ENCODE results near the gene STAP1.
A peak's percentile ranks its signal among the peaks of the same experiment; 100 is the strongest.
"Not testable (repeated sequence)": the region's sequence is repeated elsewhere in the genome, so short reads cannot be mapped to it uniquely, and the experiment has no call there.

STAP1 gene, protein sequence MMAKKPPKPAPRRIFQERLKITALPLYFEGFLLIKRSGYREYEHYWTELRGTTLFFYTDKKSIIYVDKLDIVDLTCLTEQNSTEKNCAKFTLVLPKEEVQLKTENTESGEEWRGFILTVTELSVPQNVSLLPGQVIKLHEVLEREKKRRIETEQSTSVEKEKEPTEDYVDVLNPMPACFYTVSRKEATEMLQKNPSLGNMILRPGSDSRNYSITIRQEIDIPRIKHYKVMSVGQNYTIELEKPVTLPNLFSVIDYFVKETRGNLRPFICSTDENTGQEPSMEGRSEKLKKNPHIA

DNA sequence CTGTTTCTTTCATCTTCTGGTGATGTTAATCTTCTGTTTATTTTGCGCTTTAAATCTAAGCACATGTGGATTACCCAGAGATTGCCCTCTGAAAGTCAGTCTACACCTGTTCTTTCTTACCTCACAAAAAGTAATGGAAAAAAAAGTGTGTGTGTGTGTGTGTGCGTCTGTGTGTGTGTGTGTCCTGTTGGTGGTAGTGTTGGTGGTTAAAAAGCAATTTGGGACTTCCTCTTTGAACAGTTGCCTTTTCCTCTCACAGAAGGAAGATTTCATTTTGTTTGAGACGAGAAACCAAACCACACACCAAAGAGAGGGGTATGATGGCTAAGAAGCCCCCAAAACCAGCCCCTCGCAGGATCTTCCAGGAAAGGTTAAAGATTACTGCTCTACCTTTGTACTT lies at the start of gene STAP1:
Gene STAP1 (plus strand): TSS at position 235 of the 400 bp plus-strand sequence. CDS start 83 bp downstream, at position 318.
- no peak for DNase-seq

DNA sequence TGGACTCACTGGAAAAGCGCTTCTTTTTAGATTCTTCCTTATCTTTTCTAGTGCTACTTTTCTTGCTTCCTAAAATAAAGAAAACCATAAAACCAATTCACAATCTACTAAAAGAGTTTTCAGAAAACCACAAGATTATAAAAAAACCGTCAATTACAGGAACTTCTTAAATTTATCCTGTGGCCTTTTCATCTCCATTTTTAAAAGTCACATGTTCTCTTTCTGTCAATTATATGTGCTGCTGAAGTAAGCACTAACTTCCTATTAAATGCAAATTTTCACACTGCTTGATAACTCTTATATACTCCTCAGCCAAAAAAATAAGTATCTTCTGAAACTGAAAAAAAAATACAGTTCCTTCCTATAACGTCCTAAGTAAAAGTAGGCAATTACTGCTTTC lies 46.0 kb upstream of the STAP1 start:
- no peak for DNase-seq

DNA sequence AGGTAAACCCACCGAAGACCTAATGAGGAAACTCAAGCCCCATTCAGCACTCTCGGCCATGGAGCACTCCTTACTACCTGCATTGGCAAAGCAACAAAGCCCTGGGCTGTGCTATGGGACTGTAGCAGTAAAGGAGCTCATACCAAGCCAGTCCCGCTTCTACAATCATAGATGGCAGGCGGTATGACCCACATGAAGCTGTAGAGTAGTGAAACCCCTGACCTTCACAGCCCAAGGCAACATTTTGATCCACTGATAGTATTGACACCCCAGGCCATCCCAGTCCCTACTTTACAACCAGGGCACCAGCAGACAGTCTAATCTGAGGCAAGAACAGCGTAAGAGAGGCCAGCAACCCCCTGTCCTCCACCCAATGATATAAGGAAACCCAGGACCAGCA lies 38.4 kb upstream of the STAP1 start:
- DNase-seq: no peak

DNA sequence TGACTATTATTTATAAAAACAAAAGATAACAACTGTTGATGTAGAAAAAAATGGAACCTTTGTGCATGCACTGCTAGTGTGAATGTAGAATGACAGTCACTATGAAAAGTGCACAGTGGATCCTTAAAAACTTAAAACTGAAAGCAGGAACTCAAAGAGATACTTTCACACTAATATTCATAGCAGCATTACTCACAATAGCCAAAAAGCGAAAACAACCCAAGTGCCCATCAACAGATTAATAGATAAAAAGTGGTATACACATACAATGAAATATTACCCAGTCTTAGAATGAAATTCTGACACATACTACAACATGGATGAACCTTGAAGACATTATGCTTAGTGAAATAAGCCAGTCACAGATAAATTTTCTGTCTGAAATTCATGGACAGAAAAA lies 37.0 kb upstream of the STAP1 start:
- DNase-seq: no peak

DNA sequence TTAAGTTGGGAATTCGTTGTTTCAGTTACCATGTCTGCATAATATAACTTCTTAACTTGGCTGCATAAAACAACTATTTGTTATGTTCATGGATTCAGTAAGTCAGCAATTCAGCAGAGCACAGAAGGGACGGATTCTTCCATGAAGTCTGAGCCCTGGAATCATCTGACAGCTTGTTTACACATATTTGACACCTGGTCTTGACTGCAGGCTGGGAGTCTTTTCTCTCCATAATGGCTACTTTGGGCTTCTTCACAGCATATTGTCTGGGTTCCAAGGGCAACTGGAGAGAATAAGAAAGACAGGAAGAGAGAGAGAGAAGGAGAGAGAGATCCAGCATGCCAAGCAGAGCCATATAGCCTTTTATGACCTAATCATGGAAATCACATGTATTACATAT lies 36.3 kb upstream of the STAP1 start:
- no peak for DNase-seq

DNA sequence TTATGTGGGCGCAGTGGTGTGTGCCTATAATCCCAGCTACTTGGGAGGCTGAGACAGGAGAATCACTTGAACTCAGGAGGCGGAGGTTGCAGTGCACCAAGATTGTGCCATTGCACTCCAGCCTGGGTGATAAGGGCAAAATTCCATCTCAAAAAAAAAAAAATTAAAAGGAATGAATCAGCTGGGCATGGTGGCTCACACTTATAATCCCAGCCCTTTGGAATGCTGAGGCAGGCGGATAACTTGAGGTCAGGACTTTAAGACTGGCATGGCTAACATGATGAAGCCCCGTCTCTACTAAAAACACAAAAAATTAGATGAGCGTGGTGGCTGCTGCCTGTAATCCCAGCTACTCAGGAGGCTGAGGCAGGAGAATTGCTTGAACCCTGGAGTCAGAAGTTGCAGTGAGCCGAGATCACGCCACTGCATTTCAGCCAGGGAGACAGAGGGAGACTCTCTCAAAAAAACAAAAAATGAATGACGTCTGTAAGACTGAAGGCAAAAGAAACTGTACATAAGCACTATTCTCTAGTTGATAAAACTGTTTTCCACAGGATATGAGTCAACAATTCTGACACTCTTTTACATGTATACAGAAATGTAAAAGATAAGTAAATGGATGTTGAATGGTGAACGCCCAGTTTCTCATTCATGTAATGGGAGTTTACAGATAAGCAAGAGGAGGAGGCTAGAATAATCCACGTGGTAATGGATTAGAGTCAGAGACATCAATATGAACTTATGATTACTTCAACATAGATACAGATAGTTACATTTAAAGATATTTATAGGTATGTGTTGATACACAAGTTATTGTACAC lies 35.5 kb upstream of the STAP1 start:
- peak in 1 of 2 experiments; percentile 32 for DNase-seq

DNA sequence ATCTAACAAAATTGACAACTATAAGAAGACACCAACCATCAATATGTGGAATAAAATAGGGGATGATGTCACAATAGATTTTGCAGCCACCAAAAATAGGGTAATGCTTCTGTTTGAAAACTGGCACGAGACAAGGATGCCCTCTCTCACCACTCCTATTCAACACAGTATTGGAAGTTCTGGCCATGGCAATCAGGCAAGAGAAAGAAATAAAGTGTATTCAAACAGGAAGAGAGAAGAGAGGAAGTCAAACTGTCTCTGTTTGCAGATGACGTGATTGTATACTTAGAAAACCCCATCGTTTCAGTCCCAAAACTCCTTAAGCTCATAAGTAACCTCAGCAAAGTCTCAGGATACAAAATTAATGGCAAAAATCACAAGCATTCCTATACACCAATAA lies 34.4 kb upstream of the STAP1 start:
- not testable (repeated sequence) for DNase-seq

DNA sequence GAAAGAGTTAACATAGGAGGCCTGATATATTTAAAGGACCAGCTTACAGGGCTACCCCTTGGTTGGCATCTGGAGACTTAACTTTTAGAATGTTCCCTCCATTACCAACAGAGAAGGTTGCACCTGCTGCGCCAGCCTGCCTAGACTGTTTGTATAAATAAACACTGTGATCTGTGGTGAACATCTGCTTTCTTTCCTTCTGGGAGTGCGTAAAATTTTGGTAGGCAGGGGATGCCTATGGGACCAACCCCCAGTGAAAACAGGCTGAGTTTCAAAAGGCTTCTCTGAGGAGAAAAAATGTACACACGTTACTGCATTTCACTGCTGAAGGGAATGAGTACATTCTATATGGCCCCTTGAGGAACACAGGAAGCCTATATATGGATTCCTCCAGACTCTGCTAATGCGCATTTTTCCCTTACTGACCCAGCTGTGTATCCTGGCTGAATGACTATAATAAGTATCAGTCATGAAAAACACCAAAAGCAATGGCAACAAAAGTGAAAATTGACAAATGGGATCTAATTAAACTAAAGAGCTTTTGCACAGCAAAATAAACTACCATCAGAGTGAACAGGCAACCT lies 27.1 kb upstream of the STAP1 start:
- DNase-seq: no peak

DNA sequence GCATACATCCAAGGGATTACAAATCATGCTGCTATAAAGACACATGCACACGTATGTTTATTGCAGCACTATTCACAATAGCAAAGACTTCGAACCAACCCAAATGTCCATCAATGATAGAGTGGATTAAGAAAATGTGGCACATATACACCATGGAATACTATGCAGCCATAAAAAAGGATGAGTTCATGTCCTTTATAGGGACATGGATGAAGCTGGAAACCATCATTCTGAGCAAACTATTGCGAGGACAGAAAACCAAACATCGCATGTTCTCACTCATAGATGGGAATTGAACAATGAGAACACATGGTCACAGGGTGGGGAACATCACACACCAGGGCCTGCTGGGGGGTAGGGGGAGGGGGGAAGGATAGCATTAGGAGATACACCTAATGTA lies 26.1 kb upstream of the STAP1 start:
- not testable (repeated sequence) for DNase-seq

DNA sequence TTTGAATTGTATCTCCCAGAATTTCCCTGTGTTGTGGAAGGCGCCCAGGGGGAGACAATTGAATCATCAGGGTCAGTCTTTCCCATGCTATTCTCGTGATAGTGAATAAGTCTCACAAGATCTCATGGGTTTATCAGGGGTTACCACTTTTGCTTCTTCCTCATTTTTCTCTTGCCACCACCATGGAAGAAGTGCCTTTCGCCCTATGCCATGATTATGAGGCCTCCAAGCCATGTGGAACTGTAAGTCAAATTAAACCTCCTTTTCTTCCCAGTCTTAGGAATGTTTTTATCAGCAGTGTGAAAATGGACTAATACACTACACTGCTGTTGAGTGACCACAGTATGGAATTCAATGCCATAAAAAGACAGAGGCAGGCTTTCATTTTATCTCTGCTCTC lies 25.4 kb upstream of the STAP1 start:
- no peak for DNase-seq

DNA sequence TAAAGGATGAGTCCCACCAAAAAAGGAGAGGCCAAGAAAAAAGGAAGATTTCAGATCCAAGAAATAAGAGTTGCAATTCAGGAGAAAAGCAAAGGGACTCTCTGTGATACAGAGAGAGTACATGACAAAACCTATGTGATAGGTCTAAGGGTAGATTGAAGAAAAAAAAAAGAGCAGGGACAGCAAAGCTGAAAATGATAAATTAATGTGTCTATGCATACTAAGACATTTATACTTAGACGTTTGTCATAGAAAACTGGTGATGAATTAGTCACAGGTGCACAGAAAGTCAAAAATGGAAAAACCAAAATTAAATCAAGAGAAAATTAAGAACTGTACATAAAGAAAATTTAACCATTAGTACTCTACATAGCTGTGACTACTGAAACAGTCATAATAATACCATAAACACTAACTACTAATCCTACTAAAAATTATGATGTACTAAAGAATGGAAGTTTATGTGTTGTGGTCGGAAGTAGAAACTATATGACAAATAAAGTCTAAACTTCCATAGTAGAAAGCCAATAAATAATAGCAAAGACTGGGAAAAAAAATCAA lies 23.2 kb upstream of the STAP1 start:
- no peak for DNase-seq

DNA sequence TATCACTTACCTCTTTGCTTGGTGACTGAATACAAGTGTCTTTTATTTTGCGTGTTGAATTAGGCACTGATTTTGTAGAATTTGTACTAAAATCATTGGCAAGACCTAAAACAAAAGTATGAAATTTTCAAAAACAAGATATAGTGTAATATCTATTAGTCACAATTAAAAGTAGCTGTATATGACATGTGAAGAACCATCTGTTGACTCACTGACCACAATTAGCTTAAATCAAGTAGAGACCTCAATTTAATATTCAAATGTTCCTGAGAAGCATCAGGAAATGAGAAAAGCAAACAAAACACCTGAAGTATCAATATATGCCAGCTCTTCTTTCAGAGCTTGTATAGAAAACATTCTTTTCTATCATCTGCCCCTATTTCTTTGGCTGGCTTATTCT lies 18.7 kb upstream of the STAP1 start:
- DNase-seq: no peak

DNA sequence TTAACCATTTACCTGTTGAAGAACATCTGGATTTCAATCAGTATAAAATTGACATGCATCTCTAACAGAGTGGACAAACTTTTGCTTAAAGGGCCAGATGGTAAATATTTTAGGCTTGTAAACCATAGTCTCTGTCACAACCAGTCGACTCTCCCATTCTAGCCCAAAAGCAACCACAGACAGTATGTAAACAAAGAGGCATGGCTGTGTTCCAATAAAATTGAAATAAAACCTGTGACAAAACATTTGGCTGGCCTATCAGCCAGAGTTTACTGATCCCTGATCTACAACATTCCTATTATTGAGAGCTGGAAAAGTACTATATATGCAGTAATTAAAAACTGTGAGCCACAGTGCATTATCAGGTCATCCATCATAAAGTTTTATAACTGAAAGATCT lies 16.5 kb upstream of the STAP1 start:
- no peak for DNase-seq

DNA sequence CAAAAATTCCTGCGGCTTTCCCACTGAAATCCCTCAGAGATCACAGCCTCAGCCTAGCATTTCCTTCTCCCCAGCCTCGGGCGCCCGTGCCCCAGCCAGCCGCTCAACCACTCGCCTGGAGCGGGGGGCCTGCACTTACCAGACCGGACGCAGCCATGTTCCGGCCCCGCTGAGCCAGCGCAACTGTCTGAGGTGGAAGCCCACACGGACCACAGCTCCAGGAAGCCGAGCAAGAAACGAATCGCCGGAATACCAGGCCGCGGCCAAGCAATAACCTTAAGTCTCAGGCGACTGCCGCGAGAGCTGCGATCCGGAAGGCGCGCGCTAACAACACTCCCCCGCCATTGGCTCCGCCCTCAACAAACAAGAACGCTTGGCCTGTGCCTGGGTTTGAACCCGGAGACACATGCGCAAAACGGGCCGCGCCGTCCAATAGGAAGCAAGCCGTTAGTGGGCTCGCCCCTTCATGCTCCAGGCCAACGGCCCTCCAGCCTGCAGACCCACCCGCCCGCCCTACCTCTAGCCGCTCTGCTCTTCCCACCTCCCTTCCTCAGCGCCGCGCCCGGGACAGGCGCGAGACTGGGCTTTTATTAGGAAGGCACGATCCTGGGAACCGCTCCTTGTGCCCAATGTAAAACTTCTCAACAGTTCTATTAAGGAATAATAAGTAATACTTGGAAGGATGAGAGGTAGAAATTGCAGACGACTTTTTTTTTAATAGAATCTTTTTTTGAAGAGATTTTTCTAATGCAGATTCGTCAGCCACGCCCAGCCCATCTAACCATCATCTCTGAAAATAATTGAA lies 13.1 kb upstream of the STAP1 start, which contains the start of gene CENPC:
Gene CENPC (minus strand): TSS at position 305 of the 805 bp plus-strand sequence. CDS start 148 bp downstream, at position 157.
- DNase-seq: peak; percentile 94 to 95

DNA sequence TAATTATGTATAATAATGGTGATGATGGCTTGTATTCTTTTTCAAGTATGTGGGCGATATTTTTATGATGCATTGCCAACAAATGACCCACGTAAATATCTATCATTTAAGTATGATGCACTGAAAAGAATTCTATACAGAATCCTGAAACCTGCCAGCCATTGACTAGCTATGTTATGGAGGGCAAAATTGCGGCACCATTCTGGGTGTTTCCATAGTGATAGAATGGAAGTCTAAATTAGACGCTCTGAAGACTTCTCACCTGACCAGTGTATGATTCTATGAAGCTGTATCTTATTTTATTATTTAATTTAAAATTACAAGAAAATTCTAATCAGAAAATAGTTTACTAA lies 12.5 kb upstream of the STAP1 start:
- DNase-seq: no peak

DNA sequence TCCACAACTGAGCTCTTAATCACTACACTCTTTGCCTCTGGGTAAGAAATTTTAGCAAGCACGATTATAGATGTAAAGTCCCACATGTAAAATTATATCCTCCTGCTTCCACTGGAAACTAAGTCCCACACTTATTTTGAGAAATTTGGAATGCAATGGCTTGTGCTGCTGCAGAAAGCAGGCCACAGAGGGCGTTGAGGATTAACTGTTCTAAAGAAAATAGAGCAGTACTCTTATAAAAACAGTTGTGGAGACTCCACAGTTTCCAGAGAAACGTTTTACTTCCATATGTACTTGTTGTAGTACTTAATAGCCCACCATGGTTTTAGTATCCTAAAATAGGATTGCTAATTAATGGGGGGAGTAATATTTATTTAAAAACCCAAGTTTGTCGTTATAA lies 11.6 kb upstream of the STAP1 start:
- DNase-seq: no peak

DNA sequence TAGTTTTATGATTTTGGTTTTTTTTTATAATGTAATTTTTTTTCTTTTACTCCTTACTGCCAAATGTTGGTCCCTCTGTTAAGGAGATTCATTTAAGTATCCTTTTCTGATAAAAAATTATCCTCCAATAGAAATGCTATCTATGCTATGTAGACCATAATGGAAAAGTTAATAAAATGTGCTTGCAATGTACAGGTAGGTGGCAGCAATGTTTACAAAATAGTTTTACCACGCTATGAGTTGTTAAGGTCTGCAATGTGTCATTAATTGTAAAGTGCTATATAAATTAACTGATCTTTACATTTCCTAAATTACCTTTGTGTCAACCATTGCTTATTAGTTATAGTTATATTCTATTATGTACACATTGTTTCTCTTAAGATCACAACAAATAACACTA lies 9.4 kb upstream of the STAP1 start:
- DNase-seq: no peak

DNA sequence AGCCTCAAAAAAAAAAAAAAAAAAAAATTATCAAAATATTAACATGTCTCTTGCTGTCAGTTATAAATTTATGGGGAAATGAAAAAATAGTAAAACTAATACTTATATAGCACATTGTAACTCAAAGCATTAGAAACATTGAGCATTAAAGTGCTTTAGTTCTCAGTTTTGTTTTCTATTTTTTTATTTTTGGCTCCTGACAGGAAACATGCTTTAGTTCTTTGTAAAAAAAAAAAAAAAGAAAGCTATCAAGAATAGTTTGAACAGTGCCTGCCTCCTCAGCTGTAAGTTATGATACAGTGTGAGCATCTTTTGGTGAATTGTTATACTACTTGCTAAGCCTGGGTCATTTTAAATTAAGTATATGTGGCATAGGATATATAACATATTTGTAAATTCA lies 8.1 kb upstream of the STAP1 start:
- DNase-seq: no peak

DNA sequence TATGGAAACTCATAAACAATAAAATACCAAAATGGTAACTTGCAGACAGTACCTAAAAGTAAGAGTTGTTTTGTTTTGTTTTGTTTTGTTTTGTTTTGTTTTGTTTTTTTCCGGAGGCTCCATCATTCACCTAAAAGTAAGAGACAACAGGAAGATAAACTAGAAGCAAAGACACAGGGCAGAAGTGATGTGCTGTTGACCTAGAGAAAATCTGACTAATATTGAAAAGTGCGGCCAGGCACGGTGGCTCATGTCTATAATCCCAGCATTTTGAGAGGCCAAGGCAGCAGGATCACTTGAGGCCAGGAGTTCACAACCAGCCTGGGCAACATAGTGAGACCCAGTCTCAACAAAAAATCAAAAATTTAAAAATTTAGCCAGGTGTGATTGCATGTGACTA lies 7.7 kb upstream of the STAP1 start:
- DNase-seq: no peak

DNA sequence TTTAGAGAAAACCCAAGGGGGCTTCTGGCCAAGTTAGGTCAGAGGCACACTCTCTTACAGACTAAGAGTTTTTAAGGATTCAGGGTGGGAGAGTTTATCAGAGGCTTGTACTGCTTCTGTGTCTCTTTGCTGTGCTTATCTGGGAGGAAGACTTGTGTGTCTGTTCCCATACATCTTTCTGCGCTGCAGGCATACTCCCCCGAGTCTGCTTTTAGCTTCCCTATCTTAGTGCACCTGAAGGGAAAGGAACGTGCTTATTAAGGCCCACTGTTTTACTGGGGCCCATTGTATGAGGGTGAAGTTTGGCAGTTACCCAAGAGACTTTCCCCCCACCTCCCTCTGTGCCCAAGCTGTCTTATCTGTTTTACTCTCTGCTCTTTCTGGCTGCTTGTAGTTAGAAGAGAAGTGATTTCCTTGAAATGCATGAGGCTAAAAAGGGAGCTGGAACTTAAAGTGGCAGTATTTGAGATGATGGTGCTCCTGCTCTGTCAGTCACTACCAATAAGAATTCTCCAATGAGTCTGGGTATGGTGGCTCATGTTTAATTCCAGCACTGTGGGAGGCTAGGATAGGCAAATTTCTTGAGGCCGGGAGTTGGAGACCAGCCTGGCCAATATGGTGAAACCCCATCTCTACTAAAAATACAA lies 6.3 kb upstream of the STAP1 start:
- not testable (repeated sequence) for DNase-seq

DNA sequence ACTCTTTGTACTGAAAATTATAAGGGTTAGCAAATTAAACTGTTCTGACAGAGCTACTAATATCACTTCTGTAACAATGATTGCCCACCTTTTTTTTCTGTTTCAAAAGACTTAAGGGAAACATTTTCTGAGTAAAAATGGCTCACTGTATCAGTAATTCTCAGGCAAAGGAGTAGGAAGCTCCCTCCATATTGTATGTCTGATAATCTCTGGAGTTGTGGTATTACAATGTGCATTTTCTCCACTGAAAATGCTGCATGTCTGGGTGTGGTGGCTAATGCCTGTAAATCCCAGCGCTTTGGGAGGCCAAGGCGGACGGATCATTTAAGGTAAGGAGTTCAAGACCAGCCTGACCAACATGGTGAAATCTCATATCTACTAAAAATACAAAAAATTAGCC lies 4.4 kb upstream of the STAP1 start:
- no peak for DNase-seq

DNA sequence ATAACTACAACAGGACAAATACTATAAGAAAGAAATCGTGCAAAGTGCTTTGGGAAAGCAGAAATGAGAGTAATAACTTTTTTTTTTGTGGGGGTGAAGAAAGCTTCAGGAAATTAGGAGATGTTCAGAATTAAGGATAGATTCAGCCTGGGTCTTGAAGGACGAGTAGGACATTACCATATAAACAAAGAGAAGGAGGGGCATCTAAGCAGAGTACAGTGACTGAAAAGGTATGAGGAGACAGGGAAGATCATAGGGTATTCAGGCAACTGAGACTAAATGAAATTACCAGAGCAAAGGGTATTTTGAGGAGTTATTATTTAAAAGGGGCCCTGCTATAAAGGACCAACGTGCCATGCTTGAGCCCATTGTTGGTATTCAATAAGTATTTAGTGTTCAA lies 3.1 kb upstream of the STAP1 start:
- no peak for DNase-seq
